ENCODE data around the gene CARHSP1.

The CARHSP1 gene

DNA sequence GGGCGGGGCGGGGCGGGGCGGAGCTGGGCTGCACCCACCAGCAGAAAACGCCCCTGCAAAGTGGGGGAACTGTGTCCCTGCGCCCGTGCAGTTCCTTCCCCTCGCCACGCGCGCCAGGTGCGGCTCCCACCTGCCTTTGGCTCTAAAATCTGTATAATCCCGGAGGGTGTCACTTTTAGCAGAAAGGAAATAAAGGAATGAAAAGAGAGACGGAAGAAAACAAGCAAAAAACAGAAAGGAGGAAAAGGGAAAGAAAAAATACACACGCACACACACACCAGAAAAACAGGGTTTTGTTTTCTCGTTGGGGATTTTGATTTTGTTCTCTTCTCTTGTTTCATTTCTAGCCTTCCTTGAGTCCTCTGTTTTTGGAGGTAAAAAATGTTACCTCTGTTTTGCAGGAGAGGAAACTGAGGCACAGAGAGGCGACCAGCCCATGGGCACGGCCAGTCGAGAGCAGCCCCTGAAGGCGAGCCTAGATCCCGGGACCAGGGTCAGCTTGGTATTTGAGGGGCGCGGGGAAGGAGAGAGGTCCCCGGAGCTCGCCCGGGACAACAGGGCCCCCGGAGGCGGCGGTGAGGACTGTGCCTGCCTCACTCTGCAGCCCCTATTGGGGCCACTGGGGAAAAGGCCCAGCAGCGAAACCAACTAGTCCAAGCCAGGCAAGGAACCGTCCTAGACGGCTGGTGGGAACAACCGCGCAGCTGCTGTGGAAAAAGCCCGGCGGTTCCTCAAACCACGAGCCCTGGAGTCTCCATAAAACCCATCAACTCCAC, 594 bp upstream of the CARHSP1 start:
- DNase-seq = peak; percentile 58

DNA sequence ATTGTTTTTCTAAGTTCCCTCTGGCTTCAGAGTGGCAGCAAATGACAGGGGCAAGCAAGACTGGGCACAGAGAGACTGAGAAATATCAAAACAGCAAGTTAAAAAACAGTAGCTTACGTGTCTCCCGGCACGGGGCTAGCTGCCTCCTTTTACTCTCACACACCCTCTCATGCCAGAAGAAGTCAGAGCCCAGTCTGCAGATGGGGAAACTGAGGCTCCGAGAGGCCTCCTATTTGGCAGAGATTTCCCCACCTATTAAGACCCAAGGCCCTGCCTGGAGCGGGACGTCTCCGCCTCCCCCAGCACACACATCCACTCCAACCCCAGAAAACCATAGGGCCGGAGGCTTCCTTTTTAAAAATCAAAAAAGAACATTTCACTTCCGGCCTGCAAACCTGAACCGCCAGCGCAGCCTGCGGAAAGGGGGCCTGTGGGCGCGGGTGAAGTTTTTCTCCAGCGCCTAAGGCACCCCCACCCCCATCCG, 832 bp downstream of the CARHSP1 start:
- no peak for DNase-seq

DNA sequence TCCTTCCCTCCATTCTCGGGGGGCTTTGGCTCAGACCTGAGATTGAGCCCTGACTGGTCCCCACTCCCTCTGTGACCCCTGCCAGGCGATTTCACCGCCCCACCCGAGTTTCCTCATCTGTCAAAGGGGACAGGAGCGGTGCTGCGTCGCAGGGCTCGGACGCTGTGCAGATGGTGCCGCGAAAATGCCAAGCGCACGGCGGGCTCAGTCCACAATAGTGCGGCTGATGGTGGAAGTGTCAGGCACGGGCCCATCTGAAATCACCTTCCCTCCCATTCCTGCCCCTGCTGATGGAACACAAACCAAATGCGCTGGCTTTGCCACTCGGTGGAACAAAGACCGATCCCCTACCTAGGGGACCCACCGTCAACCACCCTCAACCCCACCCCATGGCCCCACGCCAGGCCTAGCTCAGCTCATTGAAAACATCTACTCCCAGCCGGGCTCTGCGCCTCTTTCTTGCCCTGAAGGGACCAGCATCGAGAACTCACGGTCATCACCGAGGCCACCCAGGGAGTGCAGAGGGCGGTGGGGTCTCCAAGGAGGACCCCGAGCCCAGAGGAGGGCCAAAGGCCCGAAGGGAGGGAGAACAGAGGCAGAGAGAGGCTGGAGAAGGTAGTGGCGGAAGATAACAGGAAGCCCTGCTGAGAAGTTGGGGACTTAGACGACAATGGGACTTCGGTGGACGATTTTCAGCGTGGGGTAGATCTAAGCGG, 1.4 kb downstream of the CARHSP1 start:
- DNase-seq = no peak

DNA sequence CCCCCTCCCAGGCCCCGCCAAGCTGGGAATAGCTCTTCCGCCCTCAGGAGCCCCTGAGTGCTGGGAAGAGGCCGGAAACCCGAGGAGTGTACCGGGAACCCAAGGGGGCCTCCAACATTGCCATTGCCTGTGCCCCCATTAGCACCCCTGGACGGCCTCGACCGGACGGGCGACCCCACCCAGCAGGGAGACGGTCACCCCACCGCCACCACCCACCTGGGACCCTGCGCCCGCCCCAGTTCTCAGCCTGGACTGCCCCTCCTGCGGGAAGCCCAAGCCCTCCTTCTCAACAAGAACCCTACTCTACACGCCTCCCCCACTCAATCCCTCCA, 2.0 kb downstream of the CARHSP1 start:
- no peak for DNase-seq

DNA sequence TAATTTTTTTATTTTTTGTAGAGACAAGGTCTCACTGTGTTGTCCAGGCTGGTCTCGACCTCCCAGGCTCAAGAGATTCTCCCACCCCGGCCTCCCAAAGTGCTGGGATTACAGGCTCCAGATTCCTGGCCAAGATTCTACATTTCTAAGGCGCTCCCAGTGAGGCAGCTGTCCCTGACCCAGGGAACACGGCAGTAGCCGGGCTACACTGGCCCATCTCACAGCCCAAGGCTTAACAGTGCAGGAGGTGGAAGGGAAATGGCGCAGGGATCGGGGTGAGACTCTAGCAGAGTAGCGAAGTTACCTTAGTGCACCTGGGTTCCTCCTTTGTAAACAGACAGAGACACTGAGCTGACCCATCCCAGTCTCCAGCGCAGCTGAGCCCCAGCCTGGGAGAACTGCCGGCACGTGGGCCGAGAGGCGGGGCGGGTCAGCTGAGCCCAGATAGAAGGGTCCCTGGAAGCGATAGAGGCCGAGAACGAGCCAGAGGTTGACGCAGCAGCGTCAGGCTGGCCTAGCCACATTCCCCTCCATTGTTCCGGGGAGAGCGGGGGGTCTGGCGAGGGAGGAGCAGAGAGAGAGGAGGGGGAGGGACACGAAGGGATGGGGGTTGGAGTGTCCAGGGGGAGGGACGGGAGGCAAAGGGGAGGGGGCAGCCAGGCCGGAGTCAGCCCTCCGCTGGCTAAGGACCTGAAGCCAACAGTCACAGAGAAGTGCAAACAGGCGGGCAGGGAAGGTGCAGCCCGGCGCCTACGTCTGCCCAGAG, 2.5 kb downstream of the CARHSP1 start:
- no peak for DNase-seq

DNA sequence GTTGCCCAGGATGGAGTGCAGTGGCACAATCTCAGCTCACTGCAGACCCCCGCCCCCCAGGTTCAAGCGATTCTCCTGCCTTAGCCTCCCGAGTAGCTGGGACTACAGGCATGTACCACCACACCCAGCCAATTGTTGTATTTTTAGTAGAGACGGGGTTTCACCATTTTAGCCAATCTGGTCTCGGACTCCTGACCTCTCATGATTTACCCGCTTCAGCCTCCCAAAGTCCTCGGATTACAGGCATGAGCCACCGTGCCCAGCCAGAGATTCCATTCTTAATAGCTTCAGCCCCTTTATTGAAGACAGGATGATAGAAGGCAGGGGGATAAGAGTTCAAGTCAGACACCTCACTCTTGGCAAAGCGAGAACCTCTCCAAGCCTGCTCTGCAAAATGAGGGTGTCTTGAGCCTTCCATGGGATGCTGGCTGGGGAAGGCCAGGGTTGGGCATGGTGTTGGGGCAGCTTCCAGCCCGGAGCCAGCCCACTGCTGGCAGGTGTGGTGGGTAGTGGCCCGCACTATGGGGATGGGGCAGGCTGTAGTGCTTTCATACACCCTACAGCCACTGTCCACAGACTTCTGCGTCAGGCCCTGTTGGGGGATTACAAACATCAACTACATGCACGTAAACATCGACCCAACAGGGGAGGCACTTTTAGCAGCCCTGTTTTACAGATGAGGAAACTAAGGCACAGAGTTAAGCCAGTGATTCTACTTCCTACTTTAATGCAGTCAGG, 3.5 kb downstream of the CARHSP1 start:
- no peak for DNase-seq

DNA sequence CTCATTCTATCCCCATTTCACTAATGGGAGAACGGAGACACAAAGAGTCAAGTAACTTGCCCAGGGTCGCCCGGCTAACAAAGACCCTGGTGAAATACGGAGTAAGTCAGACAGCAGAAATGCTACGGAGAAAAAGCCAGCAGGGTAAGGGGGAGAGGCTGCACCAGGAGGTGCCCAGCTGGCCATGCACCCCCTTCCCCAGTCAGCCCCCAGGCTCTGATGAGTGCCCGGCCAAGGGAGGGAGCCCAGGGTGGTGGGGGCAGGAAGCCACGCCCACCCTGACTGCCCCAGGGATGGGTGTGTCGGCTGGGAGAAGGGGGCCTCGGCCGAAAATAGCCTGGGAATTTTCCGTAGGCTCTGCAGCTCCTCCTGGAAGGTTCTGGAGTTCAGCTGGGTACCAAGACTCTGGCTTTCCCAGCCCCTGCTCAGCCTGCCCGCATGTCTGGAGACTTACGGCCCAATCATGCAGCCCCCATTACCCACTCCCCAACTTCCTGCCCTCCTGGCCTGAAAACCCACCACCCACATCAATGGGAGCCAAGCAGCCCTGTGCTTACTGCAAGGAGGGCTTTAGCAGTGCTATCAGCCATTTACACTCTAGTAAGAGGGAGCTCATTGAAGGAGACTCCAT, 4.2 kb downstream of the CARHSP1 start:
- no peak for DNase-seq

DNA sequence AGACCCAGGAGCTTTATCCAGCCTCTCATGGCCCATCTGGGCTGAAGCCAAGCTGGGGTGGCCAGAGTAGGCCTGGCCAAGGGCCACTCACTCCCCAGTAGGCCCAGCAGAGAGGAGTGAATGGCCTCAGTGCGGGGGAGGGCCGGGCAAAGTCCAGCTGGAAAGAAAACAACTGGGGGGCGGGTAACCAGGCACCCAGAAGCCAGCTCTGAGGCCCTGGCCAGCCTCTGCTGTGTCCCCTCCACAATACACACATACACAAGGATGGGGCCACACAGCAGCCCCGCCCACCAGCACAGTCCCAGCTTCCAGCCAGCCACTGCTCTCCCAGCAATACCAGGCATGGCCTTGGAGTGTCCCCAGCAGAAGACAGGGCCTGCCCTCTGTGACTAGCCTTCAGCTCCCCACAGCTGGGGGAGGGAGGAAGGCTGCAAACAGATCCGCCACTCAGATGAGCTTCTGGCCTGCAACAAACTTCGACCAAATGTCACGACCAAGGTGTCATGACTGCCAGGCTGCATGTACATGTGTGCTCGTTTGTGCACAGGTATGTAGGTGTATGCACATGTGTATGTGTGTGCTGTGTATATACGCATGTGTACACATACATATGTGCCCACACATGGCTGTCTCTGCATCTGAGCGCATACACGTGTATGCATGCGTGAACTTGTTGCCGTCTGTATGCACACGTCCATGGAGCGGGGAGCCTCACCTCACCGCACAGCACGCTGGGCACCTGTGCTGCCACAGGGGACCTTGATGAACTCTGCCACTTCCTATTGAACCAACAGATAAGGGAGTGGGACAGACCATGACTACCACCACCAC, 5.0 kb downstream of the CARHSP1 start:
- no peak for DNase-seq

DNA sequence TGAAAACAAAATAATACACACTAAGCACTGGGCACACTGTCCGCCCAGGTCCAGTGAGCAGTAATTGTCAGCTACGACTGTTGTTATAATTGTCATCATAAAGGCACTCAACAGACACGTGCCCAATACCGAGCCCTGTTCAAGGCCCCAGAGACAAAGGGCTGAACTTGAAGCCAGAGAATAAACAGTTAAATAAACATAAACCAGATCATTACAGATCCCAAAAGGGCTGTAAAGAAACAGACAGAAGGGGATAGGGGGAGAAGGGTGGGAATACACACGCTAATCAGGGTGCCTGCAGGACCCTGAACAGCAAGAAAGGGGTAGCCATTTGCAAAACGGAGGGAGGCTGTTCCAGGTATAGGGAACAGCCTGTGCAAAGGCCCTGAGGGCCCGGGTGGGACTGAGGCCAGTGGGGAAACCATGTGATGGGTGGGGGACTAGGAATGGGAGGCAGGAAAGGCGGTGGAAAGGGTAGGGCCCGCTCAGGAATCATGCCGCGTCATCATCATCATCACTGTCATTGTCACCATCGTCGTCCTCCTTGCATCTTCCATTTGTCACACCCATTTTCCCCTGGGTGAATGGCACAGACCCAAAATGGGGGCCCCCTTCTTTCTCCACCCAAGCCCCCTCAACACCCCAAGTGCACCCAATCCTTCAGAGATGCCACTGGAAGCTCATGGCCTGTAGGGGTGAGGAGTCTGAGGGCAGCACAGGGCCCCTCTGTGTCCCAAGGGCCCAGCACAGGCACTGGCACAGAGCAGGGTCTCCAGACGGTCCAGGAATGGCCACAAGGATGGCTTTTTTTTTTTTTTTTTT, 6.3 kb downstream of the CARHSP1 start:
- DNase-seq = no peak

DNA sequence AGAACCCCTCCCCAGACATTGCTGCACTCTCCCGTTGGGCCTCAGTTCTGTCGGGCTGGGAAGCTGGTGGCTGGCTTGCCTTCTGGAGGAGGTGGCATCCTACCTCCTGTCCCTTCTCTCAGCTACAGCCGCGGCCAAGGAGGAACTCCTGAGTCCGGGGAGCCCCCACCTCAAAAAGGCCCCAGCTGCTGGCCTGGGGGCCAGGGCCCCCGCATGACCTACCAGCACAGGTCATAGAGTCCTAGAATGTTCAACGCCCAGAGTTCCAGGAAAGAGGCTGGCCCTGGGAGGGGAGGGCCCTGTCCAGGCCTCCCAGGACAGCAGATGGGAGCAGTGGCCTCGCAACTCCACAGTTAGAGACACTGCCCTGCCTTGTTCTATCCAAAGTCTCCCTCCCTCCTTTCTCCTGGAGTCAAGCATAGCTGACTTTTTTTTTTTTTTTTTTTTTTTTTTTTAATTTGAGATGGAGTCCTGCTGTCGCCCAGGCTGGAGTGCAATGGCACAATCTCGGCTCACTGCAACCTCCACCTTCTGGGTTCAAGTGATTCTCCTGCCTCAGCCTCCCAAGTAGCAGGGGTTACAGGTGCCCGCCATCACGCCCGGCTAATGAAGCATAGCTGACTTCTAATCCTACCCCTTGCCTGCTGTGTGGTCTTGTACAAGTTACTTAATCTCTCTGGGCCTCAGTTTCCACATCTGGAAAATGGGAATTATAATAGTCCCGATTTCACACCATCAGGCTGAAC, 7.1 kb downstream of the CARHSP1 start:
- DNase-seq = no peak

DNA sequence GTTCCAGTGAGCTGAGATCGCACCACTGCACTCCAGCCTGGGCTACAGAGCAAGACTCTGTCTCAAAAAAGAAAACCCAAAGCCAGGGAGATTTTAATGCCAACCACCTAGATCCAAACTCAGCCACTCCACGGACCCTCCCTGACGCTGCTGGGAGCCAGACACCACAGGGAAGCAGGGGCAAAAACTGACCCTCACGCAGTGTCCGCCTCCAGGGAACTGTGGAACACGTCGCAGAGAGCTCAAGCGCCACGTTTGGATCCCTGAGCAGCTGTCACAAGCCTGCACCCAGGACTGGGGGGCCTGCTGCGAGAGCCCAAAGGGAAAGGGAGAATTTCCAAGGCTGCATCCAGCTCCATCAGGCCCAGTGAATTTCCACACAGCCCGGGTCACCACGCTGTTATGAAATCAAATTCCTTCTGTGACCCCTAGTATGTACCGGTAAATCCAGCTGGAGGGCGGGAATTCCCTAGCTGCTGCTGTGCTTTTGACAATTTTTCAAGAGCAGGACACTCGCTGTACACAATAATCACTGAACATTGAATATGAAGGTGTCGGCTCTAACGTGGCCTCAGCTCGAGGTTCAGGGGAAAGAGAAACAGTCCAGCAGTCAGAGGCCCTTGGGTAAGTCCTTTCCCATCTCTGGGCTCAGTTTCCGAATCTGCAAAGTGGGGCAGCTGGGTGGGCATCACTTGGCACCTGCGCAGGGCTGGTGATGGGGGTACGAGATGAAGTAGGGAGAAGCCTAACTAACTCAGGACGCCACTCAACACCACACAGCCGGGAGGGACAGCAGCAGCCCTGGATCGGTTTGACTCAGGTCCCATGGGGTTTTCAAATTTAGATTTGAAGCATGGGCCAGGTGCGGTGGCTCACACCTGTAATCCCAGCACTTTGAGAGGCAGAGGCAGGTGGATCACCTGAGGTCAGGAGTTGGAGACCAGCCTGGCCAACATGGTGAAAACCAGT, 8.6 kb downstream of the CARHSP1 start:
- DNase-seq = no peak

DNA sequence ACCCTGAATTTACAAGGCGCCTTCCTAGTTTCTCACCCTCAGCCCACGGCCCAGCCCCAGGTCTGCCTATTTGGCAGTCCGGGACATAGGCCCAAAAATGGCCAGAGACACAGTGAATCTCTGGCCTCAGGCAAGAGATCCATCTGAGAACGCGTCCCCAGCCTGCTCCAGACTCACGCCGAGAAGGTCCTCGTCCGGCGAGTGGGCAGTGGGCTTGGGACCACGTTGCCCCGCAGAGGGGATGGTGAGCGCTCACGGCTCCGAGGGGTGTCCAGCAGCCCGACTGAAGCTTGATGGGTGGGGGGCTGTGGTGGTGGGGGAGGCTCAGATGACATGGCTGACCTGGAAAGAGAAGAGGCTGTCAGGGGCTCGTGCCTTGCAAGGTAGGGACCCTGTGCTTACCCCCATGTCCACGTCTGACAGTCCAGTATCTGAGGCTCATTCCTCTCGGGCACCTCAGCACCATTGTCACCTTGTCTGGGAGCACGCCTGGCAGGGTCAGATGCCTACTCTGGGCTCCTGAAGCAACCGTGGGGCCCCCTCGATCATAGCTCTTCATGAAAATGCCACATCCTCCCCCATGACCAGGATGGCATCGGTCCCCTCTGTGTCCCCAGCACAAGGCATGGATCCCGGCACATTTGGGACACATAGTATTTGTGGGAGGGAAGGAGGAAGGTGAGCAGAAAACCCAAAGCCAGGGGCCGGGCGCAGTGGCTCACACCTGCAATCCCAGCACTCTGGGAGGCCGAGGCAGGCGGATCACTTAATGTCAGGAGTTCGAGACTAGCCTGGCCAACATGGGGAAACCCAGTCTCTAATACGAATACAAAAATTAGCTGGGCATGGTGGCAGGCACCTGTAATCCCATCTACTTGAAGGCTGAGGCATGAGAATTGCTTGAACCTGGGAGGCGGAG, 9.6 kb downstream of the CARHSP1 start:
- DNase-seq = no peak

DNA sequence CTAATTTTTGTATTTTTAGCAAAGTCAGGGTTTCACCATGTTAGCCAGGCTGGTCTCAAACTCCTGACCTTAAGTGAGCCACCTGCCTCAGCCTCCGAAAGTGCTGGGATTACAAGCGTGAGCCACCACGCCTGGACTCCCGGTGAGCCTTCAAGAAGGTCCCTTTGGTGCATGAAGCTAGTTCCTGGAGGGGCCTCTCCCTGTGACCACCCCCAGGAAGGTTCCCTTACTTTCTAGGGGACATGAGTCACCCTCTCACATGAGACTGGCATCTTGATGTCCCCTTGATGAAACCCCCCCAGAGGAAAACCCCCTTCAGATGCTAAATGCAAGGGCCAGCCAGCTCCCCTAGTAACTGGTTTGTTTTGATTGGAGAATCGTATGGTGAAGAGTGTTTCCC, 12.8 kb downstream of the CARHSP1 start:
- DNase-seq = no peak

DNA sequence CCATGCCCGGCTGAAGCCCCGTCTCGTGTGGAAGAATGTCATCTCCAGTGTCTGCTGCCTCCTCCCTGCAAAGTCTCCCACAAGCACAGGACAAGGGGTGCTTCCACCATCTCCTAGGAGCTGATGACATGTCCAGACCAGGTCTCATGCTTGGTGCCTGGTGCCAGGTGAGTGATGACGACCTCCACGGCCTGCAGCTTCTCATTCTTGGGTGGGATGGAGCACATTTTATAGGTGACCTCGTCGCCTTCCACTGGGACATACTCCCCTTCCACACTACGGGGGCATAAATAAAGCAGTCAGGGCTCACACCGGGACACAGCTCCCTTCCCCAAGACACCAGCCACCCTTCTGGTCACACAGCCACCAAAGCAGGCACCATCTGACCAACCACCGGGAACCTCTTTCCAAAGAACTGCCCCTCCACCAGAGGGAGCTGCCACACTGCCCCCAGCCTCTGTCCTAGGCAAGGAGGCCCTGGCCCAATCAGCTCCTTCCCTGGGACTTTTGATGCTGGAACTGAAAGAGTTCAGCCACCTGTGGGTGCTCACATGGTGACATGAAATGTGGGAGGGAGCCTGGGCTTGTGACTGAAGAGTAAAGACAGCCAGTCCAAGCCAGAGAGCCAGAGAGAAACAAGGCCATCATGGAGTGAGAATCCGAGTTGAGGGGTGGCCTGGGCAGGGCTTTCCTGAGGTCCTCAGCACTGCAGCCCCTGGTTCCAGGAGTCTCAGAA, 13.6 kb downstream of the CARHSP1 start:
- DNase-seq = no peak

DNA sequence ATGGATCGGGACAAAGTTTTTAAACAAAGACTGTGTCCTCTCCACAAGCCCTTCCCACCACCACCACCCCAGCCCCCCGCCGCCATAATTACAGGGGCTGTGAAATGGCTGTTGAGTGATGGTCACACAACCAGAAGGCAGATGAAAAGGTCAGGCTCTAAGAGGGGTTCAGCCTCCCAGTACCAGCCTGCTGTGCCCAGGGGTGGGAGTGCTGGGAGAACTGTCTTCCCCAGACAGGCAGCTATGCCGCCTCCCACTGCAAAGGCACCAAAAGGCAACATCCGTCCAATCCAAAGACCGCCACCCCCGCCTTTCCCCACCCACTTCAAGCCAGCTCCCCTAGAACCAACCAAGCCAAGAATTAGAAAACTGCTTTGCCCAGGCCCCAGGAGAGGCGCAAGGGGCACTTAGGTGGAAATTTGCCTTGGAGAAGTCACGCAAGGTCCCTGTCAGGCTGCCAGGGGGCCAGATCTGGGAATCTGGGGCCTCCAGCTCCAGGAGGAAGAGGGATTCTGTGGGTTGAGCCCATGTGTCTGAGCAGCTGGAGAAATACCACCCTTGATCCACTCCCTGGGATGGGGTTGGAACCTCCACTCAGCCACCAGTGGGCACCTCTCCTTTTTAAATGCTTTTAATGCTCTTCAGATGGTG, 14.4 kb downstream of the CARHSP1 start:
- DNase-seq = no peak

DNA sequence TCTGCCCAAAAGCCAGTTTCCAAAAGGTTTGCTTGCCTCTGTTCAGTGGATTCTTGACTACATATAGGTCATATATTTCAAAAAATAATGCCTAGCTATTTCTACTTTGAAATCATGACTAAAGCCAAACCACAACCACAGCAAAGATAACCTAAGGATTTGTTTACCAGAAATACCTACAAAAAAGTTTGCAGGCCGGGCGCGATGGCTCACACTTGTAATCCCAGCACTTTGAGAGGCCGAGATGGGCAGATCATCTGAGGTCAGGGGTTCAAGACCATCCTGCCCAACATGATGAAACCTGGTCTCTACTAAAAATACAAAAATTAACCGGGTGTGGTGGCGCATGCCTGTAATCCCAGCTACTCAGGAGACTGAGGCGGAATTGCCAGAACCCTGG, 15.2 kb downstream of the CARHSP1 start:
- no peak for DNase-seq
